Astrocyte (in vitro differentiated cells and primary cell): Measurements from ENCODE around the gene KDM1B. TPM values are rescaled to one million over a fixed set of nuclear protein-coding genes. Genes with fewer than 3 reads are reported as not detected.

Experiments used
- DNase-seq: peaks from one replicate; pipeline ENCODE4 v3.0.0-alpha.2; 2010; ENCODE audit warnings: low read depth
- FAIRE-seq: peaks from 2 replicates; lab custom pipeline; 2011; peaks lifted over from hg19 to GRCh38; lab: Jason Lieb, UNC
- H2AFZ ChIP-seq: 2 replicates; pipeline ENCODE4 v1.6.0; 2012; ENCODE audit warnings: low read depth, low read length, inconsistent platforms
- H3K27ac ChIP-seq: 2 replicates; pipeline ENCODE4 v1.5.1; 2011; ENCODE audit warnings: low read depth, low read length, inconsistent platforms
- H3K27me3 ChIP-seq: 2 replicates; pipeline ENCODE4 v1.6.0; 2011; ENCODE audit warnings: low read length, inconsistent platforms; ENCODE audit not compliant: insufficient read depth
- H3K36me3 ChIP-seq: 2 replicates; pipeline ENCODE4 v1.5.1; 2011; ENCODE audit warnings: low read length, inconsistent platforms; ENCODE audit not compliant: insufficient read depth
- H3K4me1 ChIP-seq: 2 replicates; pipeline ENCODE4 v1.5.1; 2011; ENCODE audit warnings: low read length, inconsistent platforms; ENCODE audit not compliant: insufficient read depth
- H3K4me2 ChIP-seq: 2 replicates; pipeline ENCODE4 v1.6.0; 2012; ENCODE audit warnings: low read length, inconsistent platforms
- H3K4me3 ChIP-seq: 2 replicates; pipeline ENCODE4 v1.5.1; 2011; ENCODE audit warnings: low read depth, mild to moderate bottlenecking, low read length, inconsistent platforms; ENCODE audit not compliant: insufficient read depth
- H3K79me2 ChIP-seq: 2 replicates; pipeline ENCODE4 v1.6.0; 2012; ENCODE audit warnings: mild to moderate bottlenecking, low read length, inconsistent platforms; ENCODE audit not compliant: insufficient read depth
- H3K9ac ChIP-seq: 2 replicates; pipeline ENCODE4 v1.6.0; 2012; ENCODE audit warnings: mild to moderate bottlenecking, low read length, inconsistent platforms
- H3K9me3 ChIP-seq: 2 replicates; pipeline ENCODE4 v1.5.1; 2012; ENCODE audit warnings: low read depth, mild to moderate bottlenecking, low read length, inconsistent platforms; ENCODE audit not compliant: insufficient read depth
- H4K20me1 ChIP-seq: 2 replicates; pipeline ENCODE4 v1.6.0; 2012; ENCODE audit warnings: low read length, inconsistent platforms; ENCODE audit not compliant: insufficient read depth
- H3K27ac Mint-ChIP-seq: one replicate; pipeline ENCODE4 v1.8.0; 2021; ENCODE audit warnings: mild to moderate bottlenecking, mixed read lengths; ENCODE audit not compliant: unreplicated experiment
- H3K27me3 Mint-ChIP-seq: one replicate; pipeline ENCODE4 v1.8.0; 2021; ENCODE audit warnings: low read depth, mixed read lengths; ENCODE audit not compliant: unreplicated experiment
- H3K36me3 Mint-ChIP-seq: one replicate; pipeline ENCODE4 v1.8.0; 2021; ENCODE audit warnings: low read depth, mixed read lengths; ENCODE audit not compliant: unreplicated experiment
- H3K4me1 Mint-ChIP-seq: one replicate; pipeline ENCODE4 v1.8.0; 2021; ENCODE audit warnings: low read depth, mixed read lengths; ENCODE audit not compliant: unreplicated experiment
- H3K4me3 Mint-ChIP-seq: one replicate; pipeline ENCODE4 v1.8.0; 2021; ENCODE audit warnings: mild to moderate bottlenecking, moderate library complexity, mixed read lengths; ENCODE audit not compliant: unreplicated experiment
- H3K9me3 Mint-ChIP-seq: one replicate; pipeline ENCODE4 v1.8.0; 2021; ENCODE audit warnings: mild to moderate bottlenecking, mixed read lengths; ENCODE audit not compliant: unreplicated experiment
- CTCF ChIP-seq: IDR thresholded peaks from 2 replicates; pipeline ENCODE4 v1.5.1; 2011; ENCODE audit warnings: low read depth, mild to moderate bottlenecking, inconsistent platforms, low read length, moderate library complexity; ENCODE audit not compliant: insufficient read depth
- EZH2 ChIP-seq: IDR thresholded peaks from 2 replicates; pipeline ENCODE4 v1.6.1; 2012; ENCODE audit warnings: mild to moderate bottlenecking, low read length, inconsistent platforms; ENCODE audit not compliant: insufficient read depth
- total RNA-seq: library from RNA; stranded (reverse); gene quantifications from 2 replicates; pipeline ENCODE4 v1.2.1, GENCODE V29; 2021

KDM1B gene
- total RNA-seq, 1 donor from 2014 or later = 16.5 TPM

- H3K4me2 ChIP-seq = peak within 1 kb of the TSS; percentile 87
- peaks cover 2% of the 10 kb centered on the region for H3K27me3 ChIP-seq
- H2AFZ ChIP-seq = peak within 1 kb of the TSS; percentile 98
- H3K27ac ChIP-seq = no peak within 1 kb of the TSS
- H3K27me3 Mint-ChIP-seq = peaks cover 6% of the 10 kb centered on the region
- H4K20me1 ChIP-seq = no peaks in the 10 kb centered on the region
- H3K79me2 ChIP-seq = no peaks in the 10 kb centered on the region
- H3K9me3 ChIP-seq = no peaks in the 10 kb centered on the region
- TF ChIP-seq EZH2 (no peak), CTCF (peak; percentile 73)
- no peak for FAIRE-seq
- H3K9ac ChIP-seq = peak within 1 kb of the TSS; percentile 54
- H3K4me1 ChIP-seq = peaks cover 5% of the 10 kb centered on the region
- H3K4me3 Mint-ChIP-seq = peak within 1 kb of the TSS; percentile 30
- H3K4me3 ChIP-seq = peak within 1 kb of the TSS; percentile 55
- no peaks in the 10 kb centered on the region for H3K36me3 Mint-ChIP-seq
- H3K9me3 Mint-ChIP-seq = no peaks in the 10 kb centered on the region
- peak within 1 kb of the TSS; percentile 15 for H3K27ac Mint-ChIP-seq
- H3K4me1 Mint-ChIP-seq = peaks cover 5% of the 10 kb centered on the region
- peak; percentile 75 for DNase-seq
- no peaks in the 10 kb centered on the region for H3K36me3 ChIP-seq
Measured at GRCh38 chr6:18122128-18123093, 32.8 kb upstream of the KDM1B start, which contains the start of gene NHLRC1. TSS of gene NHLRC1 (minus strand) at chr6:18122677. CDS start at chr6:18122606, 71 bp downstream.

- H3K27me3 Mint-ChIP-seq = peaks cover 5% of the 10 kb centered on the region
- no peaks in the 10 kb centered on the region for H3K9me3 Mint-ChIP-seq
- H3K4me3 Mint-ChIP-seq = peak overlapping the region; percentile 1
- H3K4me3 ChIP-seq = no peak overlapping the region
- DNase-seq = no peak
- H3K27ac ChIP-seq = no peak overlapping the region
- no peaks in the 10 kb centered on the region for H4K20me1 ChIP-seq
- no peaks in the 10 kb centered on the region for H3K79me2 ChIP-seq
- H3K4me1 ChIP-seq = peaks cover 5% of the 10 kb centered on the region
- no peaks in the 10 kb centered on the region for H3K27me3 ChIP-seq
- H2AFZ ChIP-seq = no peak overlapping the region
- no peak overlapping the region for H3K9ac ChIP-seq
- H3K36me3 Mint-ChIP-seq = no peaks in the 10 kb centered on the region
- no peak for FAIRE-seq
- peaks cover 2% of the 10 kb centered on the region for H3K36me3 ChIP-seq
- H3K4me1 Mint-ChIP-seq = peaks cover 5% of the 10 kb centered on the region
- TF ChIP-seq EZH2 (no peak), CTCF (no peak)
- no peak overlapping the region for H3K4me2 ChIP-seq
- H3K9me3 ChIP-seq = no peaks in the 10 kb centered on the region
- no peak overlapping the region for H3K27ac Mint-ChIP-seq
Measured at GRCh38 chr6:18126121-18126520, 29.1 kb upstream of the KDM1B start.
